GM23248 (cell line): ENCODE results near the gene TTPAL. TPM values are rescaled to one million over a fixed set of nuclear protein-coding genes. Genes with fewer than 3 reads are reported as not detected.

Source experiments
- DNase-seq: peaks from one replicate; pipeline ENCODE4 v3.0.0-alpha.2; 2015
- H2AFZ ChIP-seq: fragments of 200-600 bp; sonication (generic); 2 replicates; pipeline ENCODE4 v1.6.1; 2016; ENCODE audit warnings: antibody characterized with exemption
- H3F3A ChIP-seq: fragments of 200-600 bp; sonication (generic); 2 replicates; pipeline ENCODE4 v1.6.1; 2016; ENCODE audit warnings: mild to moderate bottlenecking, antibody characterized with exemption, mixed run types; ENCODE audit not compliant: insufficient read depth
- H3K27ac ChIP-seq: fragments of 200-600 bp; sonication (generic); 2 replicates; pipeline ENCODE4 v1.5.1; 2016; ENCODE audit warnings: mild to moderate bottlenecking
- H3K27me3 ChIP-seq: fragments of 200-600 bp; sonication (generic); replicated peaks from 2 replicates; pipeline ENCODE4 v1.6.1; 2016; ENCODE audit warnings: mild to moderate bottlenecking; ENCODE audit not compliant: insufficient read depth
- H3K36me3 ChIP-seq: fragments of 200-600 bp; sonication (generic); 2 replicates; pipeline ENCODE4 v1.6.1; 2016; ENCODE audit warnings: low read depth, mild to moderate bottlenecking
- H3K4me1 ChIP-seq: fragments of 200-600 bp; sonication (generic); 2 replicates; pipeline ENCODE4 v1.6.1; 2016; ENCODE audit warnings: mild to moderate bottlenecking; ENCODE audit not compliant: insufficient read depth
- H3K4me2 ChIP-seq: fragments of 200-600 bp; sonication (generic); one replicate; pipeline ENCODE4 v1.6.1; 2016; ENCODE audit warnings: mild to moderate bottlenecking; ENCODE audit not compliant: unreplicated experiment
- H3K4me3 ChIP-seq: fragments of 200-600 bp; sonication (generic); 2 replicates; pipeline ENCODE4 v1.5.1; 2016; ENCODE audit warnings: mild to moderate bottlenecking
- H3K79me2 ChIP-seq: fragments of 200-600 bp; sonication (generic); 2 replicates; pipeline ENCODE4 v1.6.1; 2016; ENCODE audit warnings: mild to moderate bottlenecking; ENCODE audit not compliant: insufficient read depth
- H3K9ac ChIP-seq: fragments of 200-600 bp; sonication (generic); 2 replicates; pipeline ENCODE4 v1.6.1; 2016; ENCODE audit warnings: mild to moderate bottlenecking
- H3K9me2 ChIP-seq: fragments of 200-600 bp; sonication (generic); 2 replicates; pipeline ENCODE4 v1.6.1; 2016; ENCODE audit warnings: mixed run types, mild to moderate bottlenecking, moderate library complexity; ENCODE audit not compliant: insufficient read depth
- H3K9me3 ChIP-seq: fragments of 200-600 bp; sonication (generic); one replicate; pipeline ENCODE4 v1.6.1; 2017; ENCODE audit warnings: low read depth
- H4K20me1 ChIP-seq: fragments of 200-600 bp; sonication (generic); 2 replicates; pipeline ENCODE4 v1.6.0; 2016; ENCODE audit not compliant: insufficient read depth
- EZH2 ChIP-seq: fragments of 200-600 bp; sonication (generic); IDR thresholded peaks from 2 replicates; pipeline ENCODE4 v1.6.1; 2018; ENCODE audit warnings: antibody characterized with exemption, mild to moderate bottlenecking; ENCODE audit not compliant: insufficient read depth, poor library complexity, severe bottlenecking
- EZH2phosphoT487 ChIP-seq: fragments of 200-600 bp; sonication (generic); IDR thresholded peaks from 2 replicates; pipeline ENCODE4 v1.6.1; 2018; ENCODE audit warnings: antibody characterized with exemption, moderate library complexity, mild to moderate bottlenecking, low read depth; ENCODE audit not compliant: insufficient read depth
- WGBS, 2 experiments: methylation state at CpG; one replicate each; pipeline ENCODE4 v1.1.6; 2015 to 2017; ENCODE audit warnings: low lambda C conversion rate in 2 of 2, low coverage in 1 of 2; ENCODE audit errors: missing lambda C conversion rate in 2 of 2; 5-methylcytosine and 5-hydroxymethylcytosine counted together
- in situ Hi-C: fragments of 300-500 bp; cut with MboI; formaldehyde crosslinking; loops from 2 replicates; pipeline ENCODE4 v1.15.0; 2020
- polyA plus RNA-seq: library from polyadenylated mRNA; unstranded; fragments of >200 nt; fragmentation: Nextera tagmentation; extraction: Ambion mirVana; gene quantifications from 2 replicates; pipeline ENCODE4 v1.2.1, GENCODE V29; 2016
- total RNA-seq: library from RNA; depleted of rRNA; stranded (reverse); fragments of >200 nt; shearing (Covaris generic); gene quantifications from 2 replicates; pipeline ENCODE4 v1.2.3, GENCODE V29; 2014

TTPAL gene
- total and polyA plus RNA-seq, 2 experiments from 2014 or later, result 11.8 to 19.6 TPM

- in situ Hi-C loops, result no loop called here
- no peak overlapping the region for H3K4me2 ChIP-seq
- H3K27me3 ChIP-seq, result peaks cover 17% of the 10 kb centered on the region
- no peaks in the 10 kb centered on the region for H3K9me2 ChIP-seq
- no peaks in the 10 kb centered on the region for H3K36me3 ChIP-seq
- no peak overlapping the region for H2AFZ ChIP-seq
- H3K9ac ChIP-seq, result no peak overlapping the region
- H3F3A ChIP-seq, result no peaks in the 10 kb centered on the region
- no peaks in the 10 kb centered on the region for H3K79me2 ChIP-seq
- H3K4me1 ChIP-seq, result no peaks in the 10 kb centered on the region
- DNase-seq, result peak; percentile 26
- H3K27ac ChIP-seq, result no peak overlapping the region
- TF ChIP-seq EZH2, result no peak
- TF ChIP-seq EZH2phosphoT487, result no peak
- 46% methylated on average over 9 of the region's 9 CpGs for WGBS, 2 experiments
- no peaks in the 10 kb centered on the region for H4K20me1 ChIP-seq
- no peaks in the 10 kb centered on the region for H3K9me3 ChIP-seq
- no peak overlapping the region for H3K4me3 ChIP-seq
Measured at GRCh38 chr20:44448753-44449546, 26.7 kb upstream of the TTPAL start.

GRCh38 chr20:44449864-44450263 is 25.8 kb upstream of the TTPAL start:
- Histone ChIP-seq H3K9ac (no peak overlapping the region), H3K4me2 (no peak overlapping the region), H3K4me1 (no peaks in the 10 kb centered on the region), H3K79me2 (no peaks in the 10 kb centered on the region), H3K36me3 (no peaks in the 10 kb centered on the region), H3K9me2 (no peaks in the 10 kb centered on the region), H3K4me3 (no peak overlapping the region), H4K20me1 (no peaks in the 10 kb centered on the region), H3K27ac (no peak overlapping the region), H3K9me3 (no peaks in the 10 kb centered on the region), H3K27me3 (peaks cover 17% of the 10 kb centered on the region), H2AFZ (no peak overlapping the region), H3F3A (no peaks in the 10 kb centered on the region)
- no peak for DNase-seq
- 67 to 78% methylated on average over 6 to 7 of the region's 7 CpGs for WGBS, 2 experiments
- no peak for TF ChIP-seq EZH2phosphoT487
- TF ChIP-seq EZH2, result no peak
- in situ Hi-C loops, result no loop called here

- Histone ChIP-seq H3K4me1 (no peaks in the 10 kb centered on the region), H3K27ac (no peak overlapping the region), H3K79me2 (no peaks in the 10 kb centered on the region), H3K4me3 (no peak overlapping the region), H3K36me3 (no peaks in the 10 kb centered on the region), H3K4me2 (no peak overlapping the region), H3K9me2 (no peaks in the 10 kb centered on the region), H3F3A (no peaks in the 10 kb centered on the region), H3K9me3 (no peaks in the 10 kb centered on the region), H4K20me1 (no peaks in the 10 kb centered on the region), H2AFZ (no peak overlapping the region), H3K9ac (no peak overlapping the region), H3K27me3 (peaks cover 17% of the 10 kb centered on the region)
- in situ Hi-C loops, result no loop called here
- no peak for DNase-seq
- TF ChIP-seq EZH2, result no peak
- TF ChIP-seq EZH2phosphoT487, result no peak
- WGBS, 2 experiments, result 24 to 30% methylated on average over 3 of the region's 3 CpGs
Measured at GRCh38 chr20:44450281-44450889, 25.3 kb upstream of the TTPAL start.

GRCh38 chr20:44450903-44451450 is 24.7 kb upstream of the TTPAL start:
- no peak overlapping the region for H3K4me2 ChIP-seq
- H3K9me3 ChIP-seq, result no peaks in the 10 kb centered on the region
- H3K27ac ChIP-seq, result no peak overlapping the region
- no peaks in the 10 kb centered on the region for H3K4me1 ChIP-seq
- H4K20me1 ChIP-seq, result no peaks in the 10 kb centered on the region
- no peak for TF ChIP-seq EZH2phosphoT487
- TF ChIP-seq EZH2, result no peak
- no peak overlapping the region for H3K9ac ChIP-seq
- no peaks in the 10 kb centered on the region for H3K36me3 ChIP-seq
- no peaks in the 10 kb centered on the region for H3F3A ChIP-seq
- in situ Hi-C loops, result no loop called here
- no peak overlapping the region for H2AFZ ChIP-seq
- H3K4me3 ChIP-seq, result no peak overlapping the region
- no peaks in the 10 kb centered on the region for H3K9me2 ChIP-seq
- peaks cover 17% of the 10 kb centered on the region for H3K27me3 ChIP-seq
- DNase-seq, result no peak
- WGBS, 2 experiments, result 48 to 51% methylated on average over 7 of the region's 7 CpGs
- no peaks in the 10 kb centered on the region for H3K79me2 ChIP-seq
